Measurements from ENCODE around the gene BOD1. TPM values are rescaled to one million over a fixed set of nuclear protein-coding genes. Genes with fewer than 3 reads are reported as not detected.

Gene BOD1
- total RNA-seq, 1 experiment from 2014 or later = 70.9 TPM

- ChIA-PET CTCF (no interaction called here), POLR2A (ENCODE audit: low non-redundant PET) (no interaction called here)
- no peaks in the 10 kb centered on the region for H3K4me1 ChIP-seq (ENCODE audit: insufficient read depth, low read length, poor library complexity, severe bottlenecking)
- H3K27ac ChIP-seq (ENCODE audit: low read depth, low read length, poor library complexity, severe bottlenecking) = no peak overlapping the region
- no peaks in the 10 kb centered on the region for H3K9me3 ChIP-seq (ENCODE audit: low read depth, low read length, poor library complexity, severe bottlenecking)
- intact Hi-C loops (cut with micrococcal nuclease; ENCODE audit: unreplicated experiment) = no loop called here
- BruUV-seq (replicated peaks) = no TSS peak
- DNase-seq (ENCODE audit: low spot score) = no peak
- H3K4me3 ChIP-seq (ENCODE audit: low read depth, low read length, poor library complexity, severe bottlenecking) = no peak overlapping the region
- no peaks in the 10 kb centered on the region for H3K27me3 ChIP-seq (replicated peaks; ENCODE audit: insufficient read depth, low read depth, low read length, poor library complexity)
- H3K36me3 ChIP-seq (ENCODE audit: insufficient read depth, low read length, poor library complexity, severe bottlenecking) = no peaks in the 10 kb centered on the region
- TF ChIP-seq EZH2 (IDR thresholded peaks at IDR 0.05; ENCODE audit: borderline replicate concordance, low read depth, low read length, poor library complexity, severe bottlenecking) (no peak), CTCF (conservative IDR thresholded peaks at IDR 0.05; ENCODE audit: low read depth, low read length) (no peak)
These were observed 23.8 kb upstream of the BOD1 start for GRCh38 chr5:173640156-173640804.

GRCh38 chr5:173638126-173639040 is 21.9 kb upstream of the BOD1 start:
- ChIA-PET CTCF (no interaction called here), POLR2A (ENCODE audit: low non-redundant PET) (no interaction called here)
- BruUV-seq (replicated peaks) = no TSS peak
- H3K9me3 ChIP-seq (ENCODE audit: low read depth, low read length, poor library complexity, severe bottlenecking) = no peaks in the 10 kb centered on the region
- no peak overlapping the region for H3K27ac ChIP-seq (ENCODE audit: low read depth, low read length, poor library complexity, severe bottlenecking)
- DNase-seq (ENCODE audit: low spot score) = no peak
- intact Hi-C loops (cut with micrococcal nuclease; ENCODE audit: unreplicated experiment) = no loop called here
- no peaks in the 10 kb centered on the region for H3K27me3 ChIP-seq (replicated peaks; ENCODE audit: insufficient read depth, low read depth, low read length, poor library complexity)
- H3K4me1 ChIP-seq (ENCODE audit: insufficient read depth, low read length, poor library complexity, severe bottlenecking) = no peaks in the 10 kb centered on the region
- TF ChIP-seq EZH2 (IDR thresholded peaks at IDR 0.05; ENCODE audit: borderline replicate concordance, low read depth, low read length, poor library complexity, severe bottlenecking) (no peak), CTCF (conservative IDR thresholded peaks at IDR 0.05; ENCODE audit: low read depth, low read length) (no peak)
- no peak overlapping the region for H3K4me3 ChIP-seq (ENCODE audit: low read depth, low read length, poor library complexity, severe bottlenecking)
- no peaks in the 10 kb centered on the region for H3K36me3 ChIP-seq (ENCODE audit: insufficient read depth, low read length, poor library complexity, severe bottlenecking)

- BruUV-seq (replicated peaks) = no TSS peak
- Histone ChIP-seq H3K4me1 (ENCODE audit: insufficient read depth, low read length, poor library complexity, severe bottlenecking) (no peaks in the 10 kb centered on the region), H3K27ac (ENCODE audit: low read depth, low read length, poor library complexity, severe bottlenecking) (no peak overlapping the region), H3K4me3 (ENCODE audit: low read depth, low read length, poor library complexity, severe bottlenecking) (no peak overlapping the region), H3K9me3 (ENCODE audit: low read depth, low read length, poor library complexity, severe bottlenecking) (no peaks in the 10 kb centered on the region), H3K27me3 (replicated peaks; ENCODE audit: insufficient read depth, low read depth, low read length, poor library complexity) (no peaks in the 10 kb centered on the region), H3K36me3 (ENCODE audit: insufficient read depth, low read length, poor library complexity, severe bottlenecking) (no peaks in the 10 kb centered on the region)
- intact Hi-C loops (cut with micrococcal nuclease; ENCODE audit: unreplicated experiment) = no loop called here
- no peak for DNase-seq (ENCODE audit: low spot score)
- CTCF ChIA-PET = no interaction called here
- TF ChIP-seq CTCF (conservative IDR thresholded peaks at IDR 0.05; ENCODE audit: low read depth, low read length) (no peak), EZH2 (IDR thresholded peaks at IDR 0.05; ENCODE audit: borderline replicate concordance, low read depth, low read length, poor library complexity, severe bottlenecking) (no peak)
- POLR2A ChIA-PET (ENCODE audit: low non-redundant PET) = no interaction called here
These were observed 20.9 kb upstream of the BOD1 start for GRCh38 chr5:173637340-173637739.

Data from A673 (cell line).